Caco-2 (cell line): ENCODE results near the gene NDUFS4. TPM values are rescaled to one million over a fixed set of nuclear protein-coding genes. Genes with fewer than 3 reads are reported as not detected.

ENCODE experiments used
- BruUV-seq: library from RNA; stranded (reverse); fragments of 400-500 nt; replicated peaks from 2 replicates; lab custom pipeline; 2021; lab: Mats Ljungman, UMichigan
- CTCF ChIA-PET: fragments of 300-600 bp; sonication (Branson Sonifier 250); formaldehyde crosslinking; loops from one replicate; lab custom pipeline; 2022; ENCODE audit warnings: antibody characterized with exemption; lab: Charles Lee
- POLR2A ChIA-PET: fragments of 300-600 bp; sonication (Branson Sonifier 250); formaldehyde crosslinking; loops from one replicate; lab custom pipeline; 2022; ENCODE audit warnings: antibody characterized with exemption; lab: Charles Lee
- DNase-seq, 2 experiments: peaks; one replicate each; pipeline versions ENCODE4 v3.0.0 to v3.0.0-alpha.2; 2020 to 2022
- H3K27me3 ChIP-seq: replicated peaks from 2 replicates; pipeline ENCODE4 v1.6.0; 2011; ENCODE audit warnings: low read length; ENCODE audit not compliant: control insufficient read depth, insufficient read depth
- H3K36me3 ChIP-seq: 2 replicates; pipeline ENCODE4 v1.5.1; 2011; ENCODE audit warnings: low read length; ENCODE audit not compliant: control insufficient read depth, insufficient read depth
- H3K4me1 ChIP-seq: fragments of 250-450 bp; sonication (Bioruptor Pico); 2 replicates; pipeline ENCODE4 v1.5.1; 2020; ENCODE audit warnings: mild to moderate bottlenecking
- H3K4me3 ChIP-seq: 2 replicates; pipeline ENCODE4 v1.5.1; 2011; ENCODE audit warnings: low read depth, mild to moderate bottlenecking, control low read depth, low read length
- H3K9me3 ChIP-seq: fragments of 250-450 bp; sonication (Bioruptor Pico); 2 replicates; pipeline ENCODE4 v1.5.1; 2020; ENCODE audit warnings: mild to moderate bottlenecking, moderate library complexity
- H3K27ac Mint-ChIP-seq: one replicate; pipeline ENCODE4 v1.8.0; 2022; ENCODE audit warnings: mixed read lengths; ENCODE audit not compliant: unreplicated experiment
- H3K27me3 Mint-ChIP-seq: one replicate; pipeline ENCODE4 v1.8.0; 2022; ENCODE audit warnings: mixed read lengths; ENCODE audit not compliant: insufficient read depth, unreplicated experiment
- H3K36me3 Mint-ChIP-seq: one replicate; pipeline ENCODE4 v1.8.0; 2022; ENCODE audit warnings: mild to moderate bottlenecking, mixed read lengths; ENCODE audit not compliant: insufficient read depth, unreplicated experiment
- H3K4me1 Mint-ChIP-seq: one replicate; pipeline ENCODE4 v1.8.0; 2022; ENCODE audit warnings: low read depth, mixed read lengths; ENCODE audit not compliant: unreplicated experiment
- H3K4me3 Mint-ChIP-seq: one replicate; pipeline ENCODE4 v1.8.0; 2022; ENCODE audit warnings: mild to moderate bottlenecking, moderate library complexity, mixed read lengths; ENCODE audit not compliant: unreplicated experiment
- H3K9me3 Mint-ChIP-seq: one replicate; pipeline ENCODE4 v1.8.0; 2022; ENCODE audit warnings: mixed read lengths; ENCODE audit not compliant: unreplicated experiment
- intact Hi-C: fragments of 100-400 bp; cut with micrococcal nuclease; formaldehyde crosslinking; loops from one replicate; pipeline ENCODE4 v1.10.0; 2022; ENCODE audit not compliant: unreplicated experiment
- total RNA-seq: library from RNA; stranded (reverse); gene quantifications from 2 replicates; pipeline ENCODE4 v1.2.3, GENCODE V29; 2022
- TF ChIP-seq, protein P1 (sequence below), 2 experiments: fragments of 200-600 bp in 1 of 2; IDR thresholded peaks; 1 replicate in 1 of 2; 2 replicates in 1 of 2; pipeline versions ENCODE4 v1.5.1 to v1.8.0; 2011 to 2022; ENCODE audit warnings: antibody characterized with exemption in 1 of 2, control low read depth in 1 of 2, inconsistent platforms in 1 of 2, low read depth in 1 of 2, low read length in 1 of 2, mild to moderate bottlenecking in 1 of 2, moderate library complexity in 1 of 2; ENCODE audit not compliant: insufficient read depth in 1 of 2, severe bottlenecking in 1 of 2, unreplicated experiment in 1 of 2

NDUFS4 gene
- total RNA-seq, 1 experiment from 2014 or later = 103 TPM

DNA sequence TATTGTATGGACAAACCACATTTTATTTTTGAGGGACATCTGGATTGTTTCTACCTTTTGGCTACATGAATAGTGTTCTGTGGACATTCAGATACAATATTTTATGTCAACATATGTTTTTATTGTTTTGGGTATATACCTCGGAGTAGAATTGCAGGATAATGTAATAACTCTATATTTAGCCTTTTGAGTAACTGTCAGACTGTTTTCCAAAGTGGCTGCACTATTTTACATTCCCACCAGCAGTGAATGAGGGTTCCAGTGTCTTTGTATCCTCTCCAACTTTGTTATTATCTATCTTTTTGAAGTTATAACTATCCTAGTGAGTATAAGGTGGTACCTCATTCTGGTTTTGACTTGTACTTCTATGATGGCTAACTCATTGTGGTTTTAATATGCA, 11.0 kb downstream of the NDUFS4 start:
- no peak overlapping the region for H3K27ac Mint-ChIP-seq
- no TSS peak for BruUV-seq
- H3K27me3 ChIP-seq = no peaks in the 10 kb centered on the region
- no peaks in the 10 kb centered on the region for H3K36me3 Mint-ChIP-seq
- TF ChIP-seq, protein P1, sequence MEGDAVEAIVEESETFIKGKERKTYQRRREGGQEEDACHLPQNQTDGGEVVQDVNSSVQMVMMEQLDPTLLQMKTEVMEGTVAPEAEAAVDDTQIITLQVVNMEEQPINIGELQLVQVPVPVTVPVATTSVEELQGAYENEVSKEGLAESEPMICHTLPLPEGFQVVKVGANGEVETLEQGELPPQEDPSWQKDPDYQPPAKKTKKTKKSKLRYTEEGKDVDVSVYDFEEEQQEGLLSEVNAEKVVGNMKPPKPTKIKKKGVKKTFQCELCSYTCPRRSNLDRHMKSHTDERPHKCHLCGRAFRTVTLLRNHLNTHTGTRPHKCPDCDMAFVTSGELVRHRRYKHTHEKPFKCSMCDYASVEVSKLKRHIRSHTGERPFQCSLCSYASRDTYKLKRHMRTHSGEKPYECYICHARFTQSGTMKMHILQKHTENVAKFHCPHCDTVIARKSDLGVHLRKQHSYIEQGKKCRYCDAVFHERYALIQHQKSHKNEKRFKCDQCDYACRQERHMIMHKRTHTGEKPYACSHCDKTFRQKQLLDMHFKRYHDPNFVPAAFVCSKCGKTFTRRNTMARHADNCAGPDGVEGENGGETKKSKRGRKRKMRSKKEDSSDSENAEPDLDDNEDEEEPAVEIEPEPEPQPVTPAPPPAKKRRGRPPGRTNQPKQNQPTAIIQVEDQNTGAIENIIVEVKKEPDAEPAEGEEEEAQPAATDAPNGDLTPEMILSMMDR (IDR thresholded peaks at IDR 0.05; ENCODE audit: insufficient read depth in 1 of 2, low read depth in 1 of 2, low read length in 1 of 2, severe bottlenecking in 1 of 2, unreplicated experiment in 1 of 2) = no peak
- POLR2A ChIA-PET = no interaction called here
- H3K36me3 ChIP-seq = no peaks in the 10 kb centered on the region
- H3K4me3 Mint-ChIP-seq = no peak overlapping the region
- no peaks in the 10 kb centered on the region for H3K9me3 Mint-ChIP-seq
- no peak for DNase-seq
- peaks cover 21% of the 10 kb centered on the region for H3K4me1 Mint-ChIP-seq
- no peaks in the 10 kb centered on the region for H3K9me3 ChIP-seq
- peaks cover 19% of the 10 kb centered on the region for H3K4me1 ChIP-seq
- intact Hi-C loops = no loop called here
- no peaks in the 10 kb centered on the region for H3K27me3 Mint-ChIP-seq
- CTCF ChIA-PET = no interaction called here
- H3K4me3 ChIP-seq = no peak overlapping the region

DNA sequence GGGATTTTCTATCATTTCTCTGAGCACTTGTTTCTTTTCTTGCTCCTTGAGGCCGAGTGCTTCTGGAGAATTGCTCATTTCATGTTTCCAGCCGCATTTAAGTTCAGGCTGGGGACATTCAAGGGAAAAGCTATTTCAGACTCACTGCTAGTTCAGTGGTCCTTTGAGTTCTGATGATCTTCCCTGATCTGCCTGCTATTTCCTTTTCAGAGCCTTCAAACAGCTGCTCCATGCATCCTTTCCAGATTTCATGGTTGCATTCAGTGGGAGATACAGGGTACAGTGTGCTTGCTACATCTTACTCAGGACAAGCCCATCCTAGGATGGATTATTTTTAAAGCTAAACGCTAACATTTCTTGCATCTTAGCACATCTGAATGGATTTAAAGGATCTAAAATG, 14.7 kb downstream of the NDUFS4 start:
- Histone ChIP-seq H3K36me3 (no peaks in the 10 kb centered on the region), H3K9me3 (no peaks in the 10 kb centered on the region), H3K27me3 (no peaks in the 10 kb centered on the region), H3K4me3 (no peak overlapping the region), H3K4me1 (peaks cover 27% of the 10 kb centered on the region)
- DNase-seq = no peak
- intact Hi-C loops = loop anchor here (5.0 kb wide), 1 partner anchor 93 kb away; the partner anchor contains the start of gene FST
- Mint-ChIP-seq H3K27ac (no peak overlapping the region), H3K4me1 (peaks cover 35% of the 10 kb centered on the region), H3K36me3 (no peaks in the 10 kb centered on the region), H3K4me3 (no peak overlapping the region), H3K9me3 (no peaks in the 10 kb centered on the region), H3K27me3 (no peaks in the 10 kb centered on the region)
- no TSS peak for BruUV-seq
- TF ChIP-seq, protein P1 (IDR thresholded peaks at IDR 0.05; ENCODE audit: insufficient read depth in 1 of 2, low read depth in 1 of 2, low read length in 1 of 2, severe bottlenecking in 1 of 2, unreplicated experiment in 1 of 2) = no peak
- ChIA-PET POLR2A (no interaction called here), CTCF (no interaction called here)

DNA sequence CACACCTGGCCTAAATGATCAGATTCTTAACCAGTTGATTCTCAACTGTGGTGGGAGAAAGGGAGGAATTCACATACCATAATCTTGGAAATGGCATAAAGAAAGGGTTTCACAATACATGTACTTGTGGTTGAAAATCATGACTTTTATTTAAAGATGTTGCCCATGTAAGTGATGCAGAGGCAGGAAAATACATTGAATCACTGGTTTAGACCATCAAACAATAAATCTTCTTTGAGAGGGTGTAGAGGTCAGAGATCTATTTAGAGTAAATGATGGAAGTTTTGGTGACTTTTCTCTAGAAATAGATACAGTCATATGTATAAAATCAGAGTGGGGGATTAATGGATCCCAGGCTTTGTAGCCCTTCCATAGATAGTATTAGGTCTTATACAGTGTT, 15.4 kb downstream of the NDUFS4 start:
- Mint-ChIP-seq H3K4me1 (peaks cover 35% of the 10 kb centered on the region), H3K9me3 (no peaks in the 10 kb centered on the region), H3K27me3 (no peaks in the 10 kb centered on the region), H3K4me3 (no peak overlapping the region), H3K27ac (no peak overlapping the region), H3K36me3 (no peaks in the 10 kb centered on the region)
- ChIA-PET POLR2A (no interaction called here), CTCF (no interaction called here)
- Histone ChIP-seq H3K9me3 (no peaks in the 10 kb centered on the region), H3K4me3 (no peak overlapping the region), H3K27me3 (no peaks in the 10 kb centered on the region), H3K4me1 (peaks cover 27% of the 10 kb centered on the region), H3K36me3 (no peaks in the 10 kb centered on the region)
- no peak for DNase-seq
- BruUV-seq = no TSS peak
- intact Hi-C loops = loop anchor here (5.0 kb wide), 1 partner anchor 94 kb away; the partner anchor contains the start of gene FST
- TF ChIP-seq, protein P1 (IDR thresholded peaks at IDR 0.05; ENCODE audit: insufficient read depth in 1 of 2, low read depth in 1 of 2, low read length in 1 of 2, severe bottlenecking in 1 of 2, unreplicated experiment in 1 of 2) = no peak
